Measurements from ENCODE around the gene KCNMB3. TPM values are rescaled to one million over a fixed set of nuclear protein-coding genes. Genes with fewer than 3 reads are reported as not detected.

Gene KCNMB3
- polyA plus RNA-seq, 5 donors: 6.8 to 12.1 (median 11.5) TPM

GRCh38 chr3:179200790-179201189 lies 50.1 kb downstream of the KCNMB3 start:
- DNase-seq: no peak

GRCh38 chr3:179196700-179197099 lies 54.2 kb downstream of the KCNMB3 start:
- no peak for DNase-seq

- DNase-seq: no peak
Measured at GRCh38 chr3:179196098-179196497, 54.8 kb downstream of the KCNMB3 start.

- no peak for DNase-seq
Measured at GRCh38 chr3:179194931-179195330, 56.0 kb downstream of the KCNMB3 start.

Other genes starting within 250 kb of the KCNMB3 start
- 1 to 10 TPM; 4.2 to 5.8 (median 5.4) TPM for gene ZMAT3, start 179.3 kb downstream of the KCNMB3 start, polyA plus RNA-seq (ENCODE audit: insufficient read depth in 1 of 5, insufficient read length in 5 of 5, low replicate concordance in 1 of 5)
- gene PIK3CA, start 102.8 kb downstream of the KCNMB3 start, polyA plus RNA-seq (ENCODE audit: insufficient read depth in 1 of 5, insufficient read length in 5 of 5, low replicate concordance in 1 of 5): 10 to 100 TPM; 20.7 to 35.3 (median 32.5) TPM
- gene ZNF639, start 71.9 kb upstream of the KCNMB3 start, polyA plus RNA-seq (ENCODE audit: insufficient read depth in 1 of 5, insufficient read length in 5 of 5, low replicate concordance in 1 of 5): 10 to 100 TPM; 49.1 to 68.3 (median 57.0) TPM
- gene MFN1, start 96.6 kb upstream of the KCNMB3 start, polyA plus RNA-seq (ENCODE audit: insufficient read depth in 1 of 5, insufficient read length in 5 of 5, low replicate concordance in 1 of 5): 10 to 100 TPM; 48.4 to 78.6 (median 72.5) TPM
- 10 to 100 TPM; 33.8 to 54.4 (median 43.9) TPM for gene GNB4, start 200.4 kb upstream of the KCNMB3 start, polyA plus RNA-seq (ENCODE audit: insufficient read depth in 1 of 5, insufficient read length in 5 of 5, low replicate concordance in 1 of 5)